GM23338 (cell line): ENCODE data around the gene HOXA11.

ENCODE experiments used
- CTCF ChIP-seq, 2 experiments: fragments of 200-600 bp in 1 of 2; sonication (generic) in 1 of 2; conservative IDR thresholded peaks; 2 replicates each; pipeline versions ENCODE4 v1.5.1 to v1.6.1; 2016 to 2017; ENCODE audit warnings: antibody characterized with exemption in 2 of 2, low read depth in 2 of 2, mild to moderate bottlenecking in 2 of 2, moderate library complexity in 1 of 2
- EZH2 ChIP-seq: fragments of 200-600 bp; sonication (generic); IDR thresholded peaks from one replicate; pipeline ENCODE4 v1.8.0; 2017; ENCODE audit warnings: antibody characterized with exemption, mild to moderate bottlenecking, low read depth; ENCODE audit not compliant: unreplicated experiment
- REST ChIP-seq: IDR thresholded peaks from one replicate; pipeline ENCODE4 v1.6.1; 2018; ENCODE audit warnings: antibody characterized with exemption; ENCODE audit not compliant: unreplicated experiment

GRCh38 chr7:27144781-27145164 is 40.3 kb downstream of the HOXA11 start:
- TF ChIP-seq EZH2 = no peak
- no peak for TF ChIP-seq CTCF (conservative IDR thresholded peaks at IDR 0.05; ENCODE audit: low read depth in 2 of 2)
- TF ChIP-seq REST = no peak
